Activated CD4-positive, alpha-beta T cell treated with anti-CD3 and anti-CD28 coated beads, Interleukin-2, amount 10 ng/mL, durations not matched to agents 7 days and 5 days (primary cell): ENCODE results near the gene TNFAIP8L3. TPM values are rescaled to one million over a fixed set of nuclear protein-coding genes. Genes with fewer than 3 reads are reported as not detected.
"Not testable (repeated sequence)": the region's sequence is repeated elsewhere in the genome, so short reads cannot be mapped to it uniquely, and the experiment has no call there.

Experiments used
- CTCF ChIA-PET: fragments of 350-600 bp; sonication (Branson Sonifier 250); formaldehyde crosslinking; loops from one replicate; lab custom pipeline; 2021; ENCODE audit warnings: antibody characterized with exemption; lab: Charles Lee
- POLR2A ChIA-PET: fragments of 350-600 bp; sonication (Branson Sonifier 250); formaldehyde crosslinking; loops from one replicate; lab custom pipeline; 2021; ENCODE audit warnings: antibody characterized with exemption; lab: Charles Lee
- DNase-seq: peaks from one replicate; pipeline ENCODE4 v3.0.0-alpha.2; 2020
- H3K27ac Mint-ChIP-seq: one replicate; pipeline ENCODE4 v1.8.0; 2021; ENCODE audit warnings: mild to moderate bottlenecking, moderate library complexity, mixed read lengths
- H3K27me3 Mint-ChIP-seq: one replicate; pipeline ENCODE4 v1.8.0; 2021; ENCODE audit warnings: mixed read lengths
- H3K36me3 Mint-ChIP-seq: one replicate; pipeline ENCODE4 v1.8.0; 2021; ENCODE audit warnings: low read depth, mixed read lengths
- H3K4me1 Mint-ChIP-seq: one replicate; pipeline ENCODE4 v1.8.0; 2021; ENCODE audit warnings: mixed read lengths
- H3K4me3 Mint-ChIP-seq: one replicate; pipeline ENCODE4 v1.8.0; 2021; ENCODE audit warnings: mild to moderate bottlenecking, moderate library complexity, mixed read lengths
- H3K9me3 Mint-ChIP-seq: one replicate; pipeline ENCODE4 v1.8.0; 2021; ENCODE audit warnings: mixed read lengths
- total RNA-seq, 2 experiments: library from RNA; stranded (reverse); gene quantifications; one replicate each; pipeline ENCODE4 v1.2.3, GENCODE V29; 2021

TNFAIP8L3 gene
- total RNA-seq, 2 experiments from 2014 or later: not detected

DNA sequence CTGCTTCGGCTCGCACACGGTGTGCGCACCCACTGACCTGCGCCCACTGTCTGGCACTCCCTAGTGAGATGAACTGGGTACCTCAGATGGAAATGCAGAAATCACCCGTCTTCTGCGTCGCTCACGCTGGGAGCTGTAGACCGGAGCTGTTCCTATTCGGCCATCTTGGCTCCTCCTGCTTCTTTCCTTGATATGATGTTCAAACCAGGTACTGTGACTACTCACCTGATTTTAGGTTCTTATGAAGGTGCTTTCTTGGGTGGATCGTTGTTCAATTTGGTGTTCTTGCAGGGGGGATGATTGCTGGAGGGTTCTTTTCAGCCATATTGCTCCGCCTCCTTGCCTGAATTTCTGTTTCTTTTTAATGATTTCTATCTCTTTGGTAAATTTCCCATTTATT, 57.2 kb downstream of the TNFAIP8L3 start:
- H3K36me3 Mint-ChIP-seq, CTCF ChIA-PET, H3K4me3 Mint-ChIP-seq, POLR2A ChIA-PET, DNase-seq, H3K27ac Mint-ChIP-seq, H3K27me3 Mint-ChIP-seq, H3K9me3 Mint-ChIP-seq, H3K4me1 Mint-ChIP-seq: not testable (repeated sequence)

DNA sequence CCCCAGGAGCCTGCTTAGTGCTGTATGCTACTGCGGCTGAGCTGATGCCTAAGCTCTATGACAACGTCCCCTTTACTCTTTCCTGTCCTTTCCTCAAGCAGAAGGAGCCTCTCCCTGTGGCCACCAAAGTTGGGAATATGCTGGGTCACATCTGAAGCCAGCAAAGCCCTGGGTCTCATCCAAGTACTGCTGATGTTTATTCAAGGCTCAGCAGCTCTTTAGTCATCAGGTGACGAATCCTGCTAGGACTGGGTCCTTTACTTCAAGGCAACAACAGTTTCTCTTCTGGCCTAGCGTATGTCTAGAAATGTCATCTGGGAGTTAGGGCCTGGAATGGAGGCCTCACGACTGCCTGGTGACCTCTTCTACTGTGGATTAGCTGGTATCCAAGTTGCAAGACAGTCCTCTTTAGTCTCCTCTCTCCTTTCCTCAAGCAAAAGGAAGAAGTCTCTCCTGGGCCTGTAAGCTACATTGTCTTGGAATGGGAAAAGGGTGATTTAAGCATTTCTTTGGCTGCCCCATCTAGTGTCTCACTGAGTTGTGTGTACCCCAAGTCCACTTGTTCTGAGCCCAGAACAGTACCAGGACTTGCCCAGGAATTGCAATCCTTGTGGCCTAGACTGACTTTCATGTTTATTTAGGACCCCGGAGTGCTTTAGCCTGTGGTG, 63.9 kb downstream of the TNFAIP8L3 start:
- Mint-ChIP-seq H3K27me3 (no peaks in the 10 kb centered on the region), H3K27ac (no peak overlapping the region), H3K36me3 (no peaks in the 10 kb centered on the region), H3K4me1 (no peaks in the 10 kb centered on the region), H3K9me3 (no peaks in the 10 kb centered on the region), H3K4me3 (no peak overlapping the region)
- ChIA-PET POLR2A (no interaction called here), CTCF (interaction anchor here (0.6 kb wide), 1 partner anchor 901 kb away, joined by 4 read pairs; no protein-coding TSS in a partner anchor)
- DNase-seq: no peak

DNA sequence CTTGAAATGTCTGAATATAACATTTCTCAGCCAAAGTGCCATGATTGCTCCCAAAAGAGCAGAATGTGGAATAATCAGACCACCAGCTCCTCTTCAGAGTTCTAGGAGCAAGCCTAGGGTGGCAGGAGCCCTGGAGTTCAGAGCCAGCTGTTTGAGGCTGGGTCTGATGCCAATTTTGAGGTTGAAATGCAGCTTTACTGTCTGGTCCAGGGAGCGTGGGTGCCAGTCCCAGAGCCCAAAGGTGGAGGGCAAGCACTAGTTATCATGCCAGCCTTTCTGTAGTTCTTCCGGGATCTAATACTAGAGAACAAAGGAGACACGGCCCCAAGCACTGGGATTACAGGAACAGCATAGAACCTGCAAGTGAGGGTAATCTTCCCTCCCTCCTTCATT, 69.3 kb downstream of the TNFAIP8L3 start:
- no peak overlapping the region for H3K27ac Mint-ChIP-seq
- no peak for DNase-seq
- no peaks in the 10 kb centered on the region for H3K9me3 Mint-ChIP-seq
- no peak overlapping the region for H3K4me3 Mint-ChIP-seq
- no peaks in the 10 kb centered on the region for H3K36me3 Mint-ChIP-seq
- CTCF ChIA-PET: no interaction called here
- H3K27me3 Mint-ChIP-seq: no peaks in the 10 kb centered on the region
- POLR2A ChIA-PET: no interaction called here
- no peaks in the 10 kb centered on the region for H3K4me1 Mint-ChIP-seq

DNA sequence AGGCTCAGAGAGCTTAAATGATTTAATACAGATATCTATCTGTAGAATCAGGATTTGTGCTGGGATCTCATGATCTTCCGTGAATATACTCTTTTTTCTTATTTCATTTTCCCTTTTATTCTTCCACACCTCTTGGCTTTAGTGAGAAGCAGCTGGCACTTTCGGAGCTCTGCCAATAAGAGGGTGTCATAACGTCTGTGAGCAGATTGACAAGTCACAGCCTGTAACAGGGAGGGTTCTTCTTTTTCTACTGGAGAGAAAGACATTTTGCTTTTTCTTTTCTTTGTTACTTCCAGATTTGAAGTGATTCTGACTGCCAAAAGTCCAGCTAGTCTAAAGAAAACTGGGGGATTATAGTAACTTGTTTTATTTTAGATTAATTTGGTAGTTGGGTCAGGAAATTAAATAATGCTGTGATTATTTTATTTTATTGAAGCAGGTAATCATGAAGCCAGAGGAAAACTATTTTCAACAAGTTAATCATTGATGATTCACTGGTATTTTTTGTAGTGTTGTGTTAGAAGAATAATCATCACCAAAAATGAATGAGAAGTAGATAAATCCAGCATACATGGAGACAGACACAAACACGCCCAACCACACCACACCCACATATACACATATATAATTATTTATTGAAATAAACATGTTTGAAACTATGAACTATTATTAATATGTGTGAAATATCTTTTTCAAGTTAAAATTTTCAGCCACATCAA, 69.8 kb downstream of the TNFAIP8L3 start:
- Mint-ChIP-seq H3K9me3 (peaks cover under 1% of the 10 kb centered on the region), H3K4me3 (no peak overlapping the region), H3K4me1 (no peaks in the 10 kb centered on the region), H3K36me3 (no peaks in the 10 kb centered on the region), H3K27me3 (no peaks in the 10 kb centered on the region), H3K27ac (no peak overlapping the region)
- POLR2A ChIA-PET: no interaction called here
- CTCF ChIA-PET: no interaction called here
- DNase-seq: no peak

DNA sequence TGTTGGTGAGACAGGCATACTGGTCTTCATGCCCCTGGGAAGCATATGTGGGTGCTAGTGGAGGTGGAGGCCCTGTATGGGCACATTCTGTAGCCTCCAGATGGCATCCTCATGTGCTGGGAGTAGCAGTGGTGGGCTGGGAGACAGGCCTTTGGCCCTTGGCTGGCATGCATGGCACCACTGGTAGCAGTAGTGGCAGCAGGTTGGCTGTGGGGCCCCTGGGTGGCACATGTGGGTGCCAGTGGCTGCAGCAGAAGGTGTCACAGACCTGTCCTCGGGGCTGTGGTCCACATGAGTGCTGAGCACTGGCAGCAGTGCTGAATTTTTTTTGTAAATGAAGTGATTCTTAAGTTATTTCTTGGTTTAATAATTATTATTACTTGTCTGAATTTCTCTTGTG, 71.2 kb downstream of the TNFAIP8L3 start:
- ChIA-PET CTCF (no interaction called here), POLR2A (no interaction called here)
- Mint-ChIP-seq H3K9me3 (peaks cover 2% of the 10 kb centered on the region), H3K4me1 (no peaks in the 10 kb centered on the region), H3K36me3 (peaks cover 1% of the 10 kb centered on the region), H3K27me3 (no peaks in the 10 kb centered on the region), H3K4me3 (no peak overlapping the region), H3K27ac (no peak overlapping the region)
- DNase-seq: no peak

DNA sequence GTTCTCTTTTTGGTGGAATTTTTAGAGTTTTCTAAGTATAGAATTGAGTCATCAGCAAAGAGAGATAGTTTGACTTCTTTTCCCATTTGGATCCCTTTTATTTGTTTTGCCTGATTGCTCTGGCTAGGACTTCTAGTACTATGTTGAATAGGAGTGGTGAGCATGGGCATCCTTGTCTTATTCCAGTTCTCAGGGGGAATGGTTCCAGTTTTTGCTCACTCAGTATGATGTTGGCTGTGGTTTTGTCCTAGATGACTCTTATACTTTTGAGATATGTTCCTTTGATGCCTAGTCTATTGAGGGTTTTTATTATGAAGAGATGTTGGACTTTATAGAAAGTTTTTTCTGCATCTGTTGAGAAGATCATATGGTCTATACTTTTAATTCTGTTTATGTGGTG, 72.5 kb downstream of the TNFAIP8L3 start:
- POLR2A ChIA-PET: no interaction called here
- Mint-ChIP-seq H3K27me3 (no peaks in the 10 kb centered on the region), H3K4me3 (no peak overlapping the region), H3K4me1 (no peaks in the 10 kb centered on the region), H3K36me3 (peaks cover 1% of the 10 kb centered on the region), H3K9me3 (peaks cover 2% of the 10 kb centered on the region), H3K27ac (no peak overlapping the region)
- DNase-seq: no peak
- CTCF ChIA-PET: interaction anchor here (0.7 kb wide), 1 partner anchor 63 kb away, joined by 3 read pairs; no protein-coding TSS in a partner anchor

DNA sequence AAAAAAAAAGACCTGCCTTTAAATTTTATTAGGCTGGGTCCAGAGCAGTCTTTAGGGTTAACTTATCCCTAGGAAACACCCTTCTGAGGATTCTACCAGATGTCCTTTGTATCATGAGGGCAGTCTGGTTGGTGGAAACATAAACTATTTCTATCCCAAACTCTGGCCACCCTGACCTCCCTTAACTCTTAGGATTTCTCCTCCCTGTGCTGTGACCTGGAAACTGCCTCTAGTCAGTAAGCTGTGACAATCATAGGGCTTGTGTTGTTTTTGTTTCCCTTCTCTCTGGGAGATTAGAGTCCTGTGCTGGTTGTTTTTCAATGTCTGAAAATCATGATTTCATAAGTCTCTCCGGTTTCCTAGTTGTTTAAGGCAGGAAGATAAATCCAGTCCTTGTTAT, 78.1 kb downstream of the TNFAIP8L3 start:
- no peak overlapping the region for H3K27ac Mint-ChIP-seq
- POLR2A ChIA-PET: no interaction called here

DNA sequence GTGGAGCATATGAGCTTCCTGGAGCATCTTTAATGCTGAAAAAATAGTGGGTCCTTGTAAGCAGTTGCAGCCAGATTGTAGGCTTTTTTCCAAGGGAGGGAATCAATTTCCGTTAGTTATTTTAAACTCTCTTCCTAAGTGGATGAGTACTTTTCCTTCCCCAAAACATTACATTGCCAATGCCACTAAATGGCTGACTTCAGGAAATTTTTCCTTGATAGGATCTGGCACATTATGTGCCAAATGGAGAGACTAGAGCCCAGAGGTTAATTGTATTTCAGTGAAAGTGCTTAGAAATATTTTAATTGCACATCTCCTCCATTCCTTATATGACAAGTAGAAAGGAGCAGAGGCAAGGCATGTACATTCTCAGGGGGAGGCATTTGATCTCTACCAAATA, 83.5 kb downstream of the TNFAIP8L3 start:
- CTCF ChIA-PET: no interaction called here
- POLR2A ChIA-PET: no interaction called here
- peaks cover 10% of the 10 kb centered on the region for H3K9me3 Mint-ChIP-seq
- peaks cover 20% of the 10 kb centered on the region for H3K36me3 Mint-ChIP-seq
- H3K27ac Mint-ChIP-seq: no peak overlapping the region
- H3K27me3 Mint-ChIP-seq: no peaks in the 10 kb centered on the region
- no peak for DNase-seq
- no peak overlapping the region for H3K4me3 Mint-ChIP-seq
- H3K4me1 Mint-ChIP-seq: no peaks in the 10 kb centered on the region

More for the DNA sequence above, 78.1 kb downstream of the TNFAIP8L3 start:
- CTCF ChIA-PET: no interaction called here
- Mint-ChIP-seq H3K4me3 (no peak overlapping the region), H3K4me1 (no peaks in the 10 kb centered on the region), H3K36me3 (peaks cover 1% of the 10 kb centered on the region), H3K27me3 (no peaks in the 10 kb centered on the region), H3K9me3 (peaks cover 2% of the 10 kb centered on the region)
- DNase-seq: no peak

DNA sequence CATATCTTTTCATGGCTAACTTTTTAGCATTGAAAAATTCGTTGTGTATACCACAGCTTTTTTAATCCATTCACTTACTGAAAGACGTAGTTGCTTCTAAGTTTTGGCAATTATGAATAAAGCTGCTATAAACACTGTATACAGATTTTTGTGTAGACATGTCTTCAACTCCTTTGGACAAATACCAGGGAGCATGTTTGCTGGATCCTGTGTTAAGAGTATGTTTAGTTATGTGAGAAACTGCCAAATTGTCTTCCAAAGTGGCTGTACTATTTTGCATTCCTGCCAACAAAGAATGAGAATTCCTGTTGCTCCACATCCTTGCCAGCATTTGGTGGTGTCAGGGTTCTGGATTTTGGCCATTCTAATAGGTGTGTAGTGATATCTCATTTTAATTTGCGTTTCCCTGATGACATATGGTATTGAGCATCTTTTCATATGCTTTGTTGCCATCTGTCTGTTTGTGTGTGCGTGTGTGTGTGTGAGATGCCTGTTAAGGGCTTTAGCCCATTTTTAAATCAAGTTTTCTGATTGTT, 87.5 kb downstream of the TNFAIP8L3 start:
- Mint-ChIP-seq H3K4me1 (no peaks in the 10 kb centered on the region), H3K4me3 (no peak overlapping the region), H3K27me3 (no peaks in the 10 kb centered on the region), H3K9me3 (peaks cover 10% of the 10 kb centered on the region), H3K27ac (no peak overlapping the region), H3K36me3 (peaks cover 26% of the 10 kb centered on the region)
- DNase-seq: no peak
- POLR2A ChIA-PET: no interaction called here
- CTCF ChIA-PET: no interaction called here

Other genes with a start within 250 kb of the TNFAIP8L3 start
- gene AP4E1, start 186.2 kb downstream of the TNFAIP8L3 start, total RNA-seq: 10 to 100 TPM; 12.7 to 14.1 TPM
- gene CYP19A1, start 243.7 kb upstream of the TNFAIP8L3 start, total RNA-seq: not detected
- gene GLDN, start 246.7 kb upstream of the TNFAIP8L3 start, total RNA-seq: not detected